Measurements from ENCODE around the gene PCDHGA6.
A peak's percentile ranks its signal among the peaks of the same experiment; 100 is the strongest.
"Not testable (repeated sequence)": the region's sequence is repeated elsewhere in the genome, so short reads cannot be mapped to it uniquely, and the experiment has no call there.

The PCDHGA6 gene

GRCh38 chr5:141366016-141366896 lies 7.4 kb upstream of the PCDHGA6 start:
- H3K9me3 Mint-ChIP-seq, result peaks cover 18% of the 10 kb centered on the region
- peaks cover 8% of the 10 kb centered on the region for H3K4me1 Mint-ChIP-seq
- peaks cover 11% of the 10 kb centered on the region for H3K36me3 Mint-ChIP-seq (ENCODE audit: insufficient read depth)
- peaks cover 85% of the 10 kb centered on the region for H3K27me3 Mint-ChIP-seq
- no peak for ATAC-seq (replicated peaks; ENCODE audit: extremely low read depth, poor library complexity, severe bottlenecking)
- H3K27ac Mint-ChIP-seq (ENCODE audit: low read depth), result peak overlapping the region; percentile 25
- DNase-seq (ENCODE audit: low spot score in 2 of 2), result no peak
- H3K4me3 Mint-ChIP-seq, result no peak overlapping the region

DNA sequence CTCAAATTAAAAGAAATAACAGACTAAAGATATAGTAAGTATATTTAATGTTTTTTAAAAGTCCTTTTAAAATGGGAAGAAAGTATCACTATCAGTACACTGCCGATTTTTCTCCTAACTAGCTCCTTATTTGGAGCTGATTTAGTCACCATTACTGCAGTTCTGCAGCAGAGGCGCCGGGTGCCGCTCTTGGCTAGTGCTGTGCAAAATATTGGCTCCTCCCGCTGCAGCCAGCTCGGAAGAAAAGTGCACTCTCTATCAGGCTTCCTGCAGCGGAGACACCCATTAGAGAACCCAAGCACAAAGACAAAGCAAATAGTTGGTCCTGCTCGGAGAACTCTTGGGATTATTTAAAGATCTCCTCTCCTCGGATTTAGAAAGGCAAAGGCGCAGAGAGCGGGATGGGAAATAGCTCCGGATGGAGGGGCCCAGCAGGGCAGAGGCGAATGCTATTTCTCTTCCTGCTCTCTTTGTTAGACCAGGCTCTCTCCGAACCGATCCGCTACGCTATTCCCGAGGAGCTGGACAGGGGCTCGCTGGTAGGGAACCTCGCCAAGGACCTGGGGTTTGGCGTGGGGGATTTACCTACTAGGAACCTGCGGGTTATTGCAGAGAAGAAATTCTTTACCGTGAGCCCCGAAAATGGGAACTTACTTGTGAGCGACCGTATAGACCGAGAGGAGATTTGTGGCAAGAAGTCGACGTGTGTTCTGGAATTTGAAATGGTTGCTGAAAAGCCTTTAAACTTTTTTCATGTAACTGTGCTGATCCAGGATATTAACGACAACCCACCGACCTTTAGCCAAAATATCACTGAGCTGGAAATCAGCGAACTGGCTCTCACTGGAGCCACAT lies 3.5 kb upstream of the PCDHGA6 start, which contains the start of gene PCDHGB3:
PCDHGB3 (plus strand) TSS at position 249 of the 855 bp plus-strand sequence; CDS start at position 402, 153 bp downstream.
- peak within 1 kb of the TSS; percentile 79 for H3K4me3 Mint-ChIP-seq
- H3K27ac Mint-ChIP-seq (ENCODE audit: low read depth), result no peak within 1 kb of the TSS
- peaks cover 8% of the 10 kb centered on the region for H3K4me1 Mint-ChIP-seq
- H3K36me3 Mint-ChIP-seq (ENCODE audit: insufficient read depth), result peaks cover 8% of the 10 kb centered on the region
- peaks cover 64% of the 10 kb centered on the region for H3K27me3 Mint-ChIP-seq
- peak; percentile 70 for ATAC-seq (replicated peaks; ENCODE audit: extremely low read depth, poor library complexity, severe bottlenecking)
- H3K9me3 Mint-ChIP-seq, result peaks cover 12% of the 10 kb centered on the region
- DNase-seq (ENCODE audit: low spot score in 2 of 2), result no peak

- DNase-seq (ENCODE audit: low spot score in 2 of 2) (no peak), ATAC-seq (replicated peaks; ENCODE audit: extremely low read depth, poor library complexity, severe bottlenecking) (no peak)
- H3K4me3 Mint-ChIP-seq, result no peak overlapping the region
- peaks cover 8% of the 10 kb centered on the region for H3K4me1 Mint-ChIP-seq
- no peak overlapping the region for H3K27ac Mint-ChIP-seq (ENCODE audit: low read depth)
- peaks cover 6% of the 10 kb centered on the region for H3K9me3 Mint-ChIP-seq
- peaks cover 48% of the 10 kb centered on the region for H3K27me3 Mint-ChIP-seq
- H3K36me3 Mint-ChIP-seq (ENCODE audit: insufficient read depth), result peaks cover 2% of the 10 kb centered on the region
These were observed 1.9 kb upstream of the PCDHGA6 start for GRCh38 chr5:141371572-141372475.

GRCh38 chr5:141374627-141375026 lies 936 bp downstream of the PCDHGA6 start:
- DNase-seq (ENCODE audit: low spot score in 2 of 2) (no peak), ATAC-seq (replicated peaks; ENCODE audit: extremely low read depth, poor library complexity, severe bottlenecking) (no peak)
- H3K27me3 Mint-ChIP-seq, result peaks cover 31% of the 10 kb centered on the region
- H3K4me3 Mint-ChIP-seq, result no peak overlapping the region
- no peak overlapping the region for H3K27ac Mint-ChIP-seq (ENCODE audit: low read depth)
- peaks cover 8% of the 10 kb centered on the region for H3K4me1 Mint-ChIP-seq
- peaks cover 10% of the 10 kb centered on the region for H3K9me3 Mint-ChIP-seq
- peaks cover 2% of the 10 kb centered on the region for H3K36me3 Mint-ChIP-seq (ENCODE audit: insufficient read depth)

DNA sequence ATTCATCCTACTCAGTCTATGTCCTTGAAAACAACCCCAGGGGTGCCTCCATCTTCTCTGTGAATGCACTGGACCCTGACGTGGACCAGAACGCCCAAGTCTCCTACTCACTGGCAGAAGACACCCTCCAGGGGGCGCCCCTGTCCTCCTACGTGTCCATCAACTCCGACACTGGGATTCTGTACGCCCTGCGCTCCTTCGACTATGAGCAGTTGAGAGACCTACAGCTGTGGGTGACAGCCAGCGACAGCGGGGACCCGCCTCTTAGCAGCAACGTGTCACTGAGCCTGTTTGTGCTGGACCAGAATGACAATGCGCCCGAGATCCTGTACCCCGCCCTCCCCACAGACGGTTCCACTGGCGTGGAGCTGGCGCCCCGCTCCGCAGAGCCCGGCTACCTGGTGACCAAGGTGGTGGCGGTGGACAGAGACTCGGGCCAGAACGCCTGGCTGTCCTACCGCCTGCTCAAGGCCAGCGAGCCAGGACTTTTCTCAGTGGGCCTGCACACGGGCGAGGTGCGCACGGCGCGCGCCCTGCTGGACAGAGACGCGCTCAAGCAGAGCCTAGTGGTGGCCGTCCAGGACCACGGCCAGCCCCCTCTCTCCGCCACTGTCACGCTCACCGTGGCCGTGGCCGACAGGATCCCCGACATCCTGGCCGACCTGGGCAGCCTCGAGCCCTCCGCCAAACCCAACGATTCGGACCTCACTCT lies 1.9 kb downstream of the PCDHGA6 start:
- H3K27me3 Mint-ChIP-seq, result peaks cover 21% of the 10 kb centered on the region
- DNase-seq (ENCODE audit: low spot score in 2 of 2); H3K36me3 Mint-ChIP-seq (ENCODE audit: insufficient read depth); H3K4me1 Mint-ChIP-seq; H3K4me3 Mint-ChIP-seq; H3K27ac Mint-ChIP-seq (ENCODE audit: low read depth); ATAC-seq (replicated peaks; ENCODE audit: extremely low read depth, poor library complexity, severe bottlenecking); H3K9me3 Mint-ChIP-seq: not testable (repeated sequence)

GRCh38 chr5:141382469-141383294 lies 9.0 kb downstream of the PCDHGA6 start, which contains the start of gene PCDHGA7:
Gene PCDHGA7 (plus strand): TSS chr5:141382742. CDS start chr5:141382900, 158 bp downstream.
- H3K36me3 Mint-ChIP-seq (ENCODE audit: insufficient read depth), result peaks cover 3% of the 10 kb centered on the region

GRCh38 chr5:141383345-141383744 lies 9.7 kb downstream of the PCDHGA6 start:
- H3K4me1 Mint-ChIP-seq, result no peaks in the 10 kb centered on the region
- H3K9me3 Mint-ChIP-seq, result peaks cover 14% of the 10 kb centered on the region
- peak overlapping the region; percentile 52 for H3K4me3 Mint-ChIP-seq
- ATAC-seq (replicated peaks; ENCODE audit: extremely low read depth, poor library complexity, severe bottlenecking), result no peak
- H3K36me3 Mint-ChIP-seq (ENCODE audit: insufficient read depth), result peaks cover 3% of the 10 kb centered on the region
- no peak for DNase-seq (ENCODE audit: low spot score in 2 of 2)
- H3K27me3 Mint-ChIP-seq, result peaks cover 52% of the 10 kb centered on the region
- no peak overlapping the region for H3K27ac Mint-ChIP-seq (ENCODE audit: low read depth)

More at GRCh38 chr5:141382469-141383294, 9.0 kb downstream of the PCDHGA6 start, which contains the start of gene PCDHGA7:
- Mint-ChIP-seq H3K27ac (ENCODE audit: low read depth) (no peak within 1 kb of the TSS), H3K9me3 (peaks cover 13% of the 10 kb centered on the region), H3K4me1 (no peaks in the 10 kb centered on the region), H3K4me3 (peak within 1 kb of the TSS; percentile 52), H3K27me3 (peaks cover 49% of the 10 kb centered on the region)
- ATAC-seq (replicated peaks; ENCODE audit: extremely low read depth, poor library complexity, severe bottlenecking) (no peak), DNase-seq (ENCODE audit: low spot score in 2 of 2) (no peak)

GRCh38 chr5:141384471-141385267 lies 11.0 kb downstream of the PCDHGA6 start:
- Mint-ChIP-seq H3K4me1 (no peaks in the 10 kb centered on the region), H3K27ac (ENCODE audit: low read depth) (no peak overlapping the region), H3K36me3 (ENCODE audit: insufficient read depth) (peaks cover 3% of the 10 kb centered on the region), H3K27me3 (peaks cover 62% of the 10 kb centered on the region), H3K4me3 (no peak overlapping the region), H3K9me3 (peaks cover 14% of the 10 kb centered on the region)
- ATAC-seq (replicated peaks; ENCODE audit: extremely low read depth, poor library complexity, severe bottlenecking), result no peak
- DNase-seq (ENCODE audit: low spot score in 2 of 2), result no peak

GRCh38 chr5:141387557-141388311 lies 14.0 kb downstream of the PCDHGA6 start, which contains the start of gene PCDHGB4:
Gene PCDHGB4 (plus strand): TSS chr5:141387698. CDS start chr5:141387885, 187 bp downstream.
- not testable (repeated sequence) for H3K36me3 Mint-ChIP-seq (ENCODE audit: insufficient read depth); H3K4me3 Mint-ChIP-seq; H3K27ac Mint-ChIP-seq (ENCODE audit: low read depth); DNase-seq (ENCODE audit: low spot score in 2 of 2); H3K4me1 Mint-ChIP-seq
- Mint-ChIP-seq H3K27me3 (peaks cover 79% of the 10 kb centered on the region), H3K9me3 (peaks cover 24% of the 10 kb centered on the region)
- ATAC-seq (replicated peaks; ENCODE audit: extremely low read depth, poor library complexity, severe bottlenecking), result peak; percentile 19

GRCh38 chr5:141388661-141389060 lies 15.0 kb downstream of the PCDHGA6 start:
- H3K36me3 Mint-ChIP-seq (ENCODE audit: insufficient read depth), result peaks cover 2% of the 10 kb centered on the region
- H3K9me3 Mint-ChIP-seq, result peaks cover 25% of the 10 kb centered on the region
- no peak overlapping the region for H3K4me3 Mint-ChIP-seq
- no peaks in the 10 kb centered on the region for H3K4me1 Mint-ChIP-seq
- peaks cover 73% of the 10 kb centered on the region for H3K27me3 Mint-ChIP-seq
- no peak overlapping the region for H3K27ac Mint-ChIP-seq (ENCODE audit: low read depth)
- ATAC-seq (replicated peaks; ENCODE audit: extremely low read depth, poor library complexity, severe bottlenecking) (no peak), DNase-seq (ENCODE audit: low spot score in 2 of 2) (no peak)

Data from central memory CD8-positive, alpha-beta T cell (primary cell).